Epidermal melanocyte (primary cell): Measurements from ENCODE around the gene NR2E1.

Experiments
- DNase-seq: peaks from one replicate; pipeline ENCODE4 v3.0.0; 2011; ENCODE audit warnings: low spot score; ENCODE audit not compliant: insufficient read length

The NR2E1 gene

GRCh38 chr6:108209738-108210137 lies 43.9 kb downstream of the NR2E1 start:
- DNase-seq, result no peak

GRCh38 chr6:108210556-108210955 lies 44.7 kb downstream of the NR2E1 start:
- DNase-seq, result no peak

GRCh38 chr6:108211671-108212070 lies 45.8 kb downstream of the NR2E1 start:
- no peak for DNase-seq

DNA sequence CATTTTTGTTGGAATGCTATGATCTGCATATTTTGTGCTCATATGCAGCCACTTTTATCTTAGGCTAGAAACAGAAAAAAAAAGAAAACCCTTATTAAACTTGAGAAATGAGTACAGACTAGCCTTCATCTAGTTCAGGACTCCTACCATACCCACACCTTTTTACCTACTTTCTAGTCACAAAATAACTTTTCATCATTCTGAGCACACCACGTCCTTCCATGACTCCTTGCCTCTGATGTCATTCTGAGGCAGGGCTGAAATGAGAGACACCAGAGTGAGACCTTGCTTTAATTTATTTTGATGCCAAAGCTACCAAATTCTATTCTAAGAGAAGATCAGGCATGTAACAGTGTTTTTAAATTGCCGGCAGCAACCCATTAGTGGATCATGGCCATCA lies 56.2 kb downstream of the NR2E1 start:
- DNase-seq, result no peak

GRCh38 chr6:108222504-108222903 lies 56.7 kb downstream of the NR2E1 start:
- no peak for DNase-seq

DNA sequence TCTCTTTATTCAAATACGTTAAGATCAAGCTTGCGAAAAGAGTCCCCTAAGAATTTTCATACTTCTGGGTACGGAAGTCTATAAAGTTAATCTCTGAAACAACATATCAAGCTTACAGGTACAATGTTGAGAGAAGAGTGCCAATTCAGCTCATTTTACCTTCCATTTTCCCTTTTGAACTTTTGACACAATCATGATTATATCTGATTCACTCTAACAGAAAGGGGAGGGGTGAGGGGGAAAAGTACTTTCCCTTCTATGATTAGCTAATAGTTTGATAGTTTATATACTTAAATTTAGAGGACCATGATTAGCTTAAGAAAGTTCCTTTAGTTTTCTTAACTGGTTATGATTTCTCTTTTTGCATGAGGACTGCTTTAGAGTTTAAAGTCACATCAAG lies 61.5 kb downstream of the NR2E1 start:
- DNase-seq, result no peak

- DNase-seq, result no peak
Observed at GRCh38 chr6:108228416-108228815, 62.6 kb downstream of the NR2E1 start.

DNA sequence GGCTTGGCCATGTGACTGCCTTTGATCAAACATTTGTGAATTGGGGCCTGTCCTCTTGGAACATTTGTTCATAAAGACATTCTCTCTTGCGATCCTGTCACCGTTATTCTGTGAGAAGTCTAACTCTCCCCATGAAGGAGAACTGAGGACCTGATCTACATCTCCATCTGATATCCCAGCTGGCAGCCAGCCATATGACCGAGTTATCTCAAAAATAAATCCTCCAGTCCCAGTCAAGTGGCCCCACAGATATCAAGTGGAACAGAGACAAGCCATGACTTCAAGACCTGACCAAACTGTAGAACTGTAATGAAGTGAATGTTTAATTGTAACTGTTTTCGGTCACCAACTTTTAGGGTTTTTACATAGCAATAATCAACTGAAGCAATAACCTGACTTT lies 69.3 kb downstream of the NR2E1 start:
- no peak for DNase-seq

DNA sequence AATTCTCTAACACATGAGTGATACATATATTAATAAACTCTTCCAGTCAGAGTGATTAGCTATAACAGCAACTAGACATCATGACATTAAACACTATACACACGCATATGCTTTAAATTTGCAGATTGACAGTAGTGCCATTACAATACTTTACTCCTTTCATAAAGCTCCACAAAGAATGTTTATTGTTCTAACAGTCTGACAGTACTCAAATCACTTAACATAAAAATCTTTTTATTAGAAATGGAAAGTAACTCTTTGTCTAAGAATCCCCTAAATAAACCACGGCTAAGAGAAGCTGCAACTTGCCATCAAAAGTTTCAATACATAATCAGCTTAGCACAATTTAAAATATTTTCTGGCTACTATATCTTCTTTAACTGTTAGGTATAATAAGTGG lies 71.0 kb downstream of the NR2E1 start:
- DNase-seq, result no peak

DNA sequence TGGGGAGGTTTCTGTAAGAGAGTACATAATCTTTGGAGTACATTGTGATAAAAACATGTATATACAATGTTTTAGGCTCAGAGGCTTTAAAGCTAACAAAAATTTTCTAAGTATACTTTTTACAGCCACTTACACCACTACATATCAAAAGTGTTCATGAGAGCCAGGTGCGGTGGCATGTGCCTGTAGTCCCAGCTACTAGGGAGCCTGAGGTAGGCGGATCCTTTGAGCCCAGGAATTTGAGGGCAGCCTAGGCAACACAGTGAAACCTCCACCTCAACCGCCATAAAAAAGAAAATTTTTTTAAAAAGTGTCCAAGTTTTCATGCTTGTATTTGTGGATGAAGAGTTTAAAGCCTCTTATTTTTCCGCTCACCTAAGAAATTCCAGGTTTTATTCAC lies 72.5 kb downstream of the NR2E1 start:
- no peak for DNase-seq
